Stimulated activated CD8-positive, alpha-beta memory T cell treated with anti-CD3 and anti-CD28 coated beads, Interleukin-15, amount 100 ng/mL, for 48 hours (primary cell): Measurements from ENCODE around the gene SERPINB6.
"Not testable (repeated sequence)": the region's sequence is repeated elsewhere in the genome, so short reads cannot be mapped to it uniquely, and the experiment has no call there.

Source experiments
- DNase-seq, 2 donors: peaks; one replicate each; pipeline ENCODE4 v3.0.0-alpha.2; 2020; ENCODE audit warnings: low read depth in 2 of 2

Gene SERPINB6

GRCh38 chr6:2971420-2972218 lies at the start of gene SERPINB6:
Gene SERPINB6, minus strand, starts transcription at chr6:2971567. Its CDS starts 12,235 bp downstream, at chr6:2959332.
- no peak for DNase-seq

GRCh38 chr6:3019749-3020320 lies 48.5 kb upstream of the SERPINB6 start:
- DNase-seq: no peak

GRCh38 chr6:3019065-3019464 lies 47.7 kb upstream of the SERPINB6 start:
- no peak for DNase-seq

- DNase-seq: no peak
Measured at GRCh38 chr6:3017304-3017703, 45.9 kb upstream of the SERPINB6 start.

DNA sequence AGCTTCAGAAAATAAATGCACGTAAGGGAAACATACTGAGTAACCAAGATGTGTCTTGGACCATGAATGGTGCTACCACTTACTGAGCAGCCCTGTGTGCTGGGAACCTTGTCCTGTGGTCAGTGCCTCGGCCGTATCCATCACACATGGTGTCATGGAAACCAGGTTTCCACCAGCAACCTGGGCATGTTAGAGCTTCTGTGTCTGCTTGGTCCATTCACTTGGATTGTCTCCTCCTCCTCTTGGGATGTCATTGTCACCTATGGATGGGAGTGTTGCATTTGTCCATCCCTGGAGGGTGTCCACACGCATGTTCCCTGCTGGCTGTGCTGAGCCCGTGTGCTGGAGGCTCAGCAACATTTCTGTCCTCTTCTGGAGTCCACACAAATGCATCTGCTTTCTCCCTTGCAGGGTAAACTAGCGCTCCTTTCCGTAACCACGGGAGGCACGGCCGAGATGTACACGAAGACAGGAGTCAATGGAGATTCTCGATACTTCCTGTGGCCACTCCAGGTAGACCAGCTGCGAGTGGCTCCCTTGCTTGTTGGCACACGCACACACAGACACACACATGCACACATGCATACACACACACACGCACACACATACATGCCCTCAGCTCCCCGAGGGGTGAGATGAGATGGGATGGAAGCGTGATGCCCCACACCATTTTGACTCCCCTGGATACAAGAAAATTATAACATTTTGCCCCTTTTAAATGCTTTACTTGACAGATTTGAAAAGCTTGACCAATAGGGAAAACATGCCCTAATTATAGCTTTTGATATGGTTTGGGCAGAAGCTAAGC lies 45.3 kb upstream of the SERPINB6 start:
- no peak for DNase-seq

DNA sequence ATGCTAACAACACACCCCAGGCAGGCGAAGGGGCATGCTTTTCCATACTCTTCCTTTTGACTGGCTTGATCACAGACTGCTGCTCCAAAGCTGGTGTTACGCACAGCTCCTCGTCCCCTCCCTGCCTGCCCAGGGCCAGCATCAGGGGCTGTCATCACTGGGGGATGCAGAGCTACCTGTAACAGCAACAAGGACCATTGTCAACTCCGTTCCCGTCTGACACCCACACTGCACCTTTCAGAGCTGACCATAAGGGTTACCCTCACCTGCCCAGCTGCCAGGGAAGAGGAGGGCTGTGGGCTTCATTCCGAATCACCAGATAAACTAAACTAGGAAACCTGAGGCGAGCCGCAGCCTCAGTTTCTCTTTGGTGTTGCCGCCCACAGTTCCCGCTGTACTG lies 43.8 kb upstream of the SERPINB6 start:
- DNase-seq: no peak

DNA sequence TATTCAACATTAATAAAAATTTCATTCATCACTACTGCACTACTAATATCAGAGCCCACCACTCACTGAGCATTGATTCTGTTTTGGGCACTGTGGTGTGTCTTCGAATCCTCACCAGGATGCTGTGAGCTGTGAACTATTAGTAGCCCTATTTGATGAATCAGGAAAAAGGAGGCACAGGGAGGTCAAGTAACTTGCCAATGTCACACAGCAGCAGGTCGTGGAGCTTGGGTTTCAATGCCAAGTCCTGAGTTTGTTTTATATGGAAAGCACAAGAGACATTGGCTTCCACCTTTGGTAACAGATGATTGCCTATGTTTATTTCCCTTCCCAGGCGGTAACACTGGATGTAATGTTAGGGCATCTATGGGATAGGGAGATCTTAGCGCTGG lies 43.3 kb upstream of the SERPINB6 start:
- DNase-seq: no peak

GRCh38 chr6:3013901-3014674 lies 42.7 kb upstream of the SERPINB6 start:
- no peak for DNase-seq

DNA sequence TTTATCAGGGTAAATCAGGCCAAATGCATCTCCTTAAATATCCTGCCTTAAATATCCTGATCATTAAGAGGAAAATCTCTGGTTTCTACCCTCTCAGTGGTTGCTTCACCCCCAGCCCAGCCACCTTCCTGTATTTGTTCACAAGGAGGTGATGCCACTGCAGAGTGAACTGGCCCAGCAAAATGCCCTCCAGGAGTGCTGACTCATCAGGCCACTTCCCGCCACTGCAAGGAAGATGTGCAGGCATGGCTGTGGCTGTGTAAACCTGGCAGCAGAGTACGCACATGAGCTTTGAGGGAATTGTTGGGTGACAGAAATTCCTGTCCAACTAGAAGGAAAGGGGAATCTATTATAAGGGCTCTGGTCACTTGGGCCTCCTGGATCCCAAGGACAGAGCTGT lies 42.1 kb upstream of the SERPINB6 start:
- no peak for DNase-seq

DNA sequence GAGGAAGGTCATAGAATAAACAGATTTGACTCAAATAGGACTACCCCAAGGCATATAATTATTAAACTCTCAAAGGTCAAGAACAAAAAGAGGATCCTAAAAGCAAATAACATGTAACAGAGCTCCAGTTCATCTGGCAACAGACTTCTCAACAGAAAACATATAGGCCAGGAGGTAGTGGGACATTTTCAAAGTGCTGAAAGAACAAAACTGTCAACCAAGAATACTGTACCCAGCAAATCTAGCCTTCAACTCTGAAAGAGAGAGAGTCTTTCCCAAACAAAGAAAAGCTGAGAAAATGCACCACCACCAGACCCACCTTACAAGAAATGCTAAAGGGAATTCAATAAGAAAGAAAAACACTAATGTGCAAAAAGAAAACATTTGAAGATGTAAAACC lies 40.2 kb upstream of the SERPINB6 start:
- no peak for DNase-seq

GRCh38 chr6:3011158-3011557 lies 39.8 kb upstream of the SERPINB6 start:
- DNase-seq: no peak

DNA sequence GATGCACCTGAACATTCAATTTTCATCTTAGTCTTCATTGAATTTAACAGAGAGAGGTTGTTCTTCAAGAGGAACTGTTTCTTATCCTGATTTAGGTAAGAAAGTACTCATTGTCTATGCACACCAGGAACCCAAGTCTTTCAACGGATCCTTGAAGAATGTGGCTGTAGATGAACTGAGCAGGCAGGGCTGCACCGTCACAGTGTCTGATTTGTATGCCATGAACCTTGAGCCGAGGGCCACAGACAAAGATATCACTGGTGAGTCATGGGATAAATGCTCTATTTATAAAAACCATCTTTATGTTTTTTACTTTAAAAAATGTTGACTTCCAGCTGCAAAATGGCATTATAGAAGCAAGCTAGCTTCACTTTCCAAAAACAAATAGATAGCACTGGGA lies 38.6 kb upstream of the SERPINB6 start:
- no peak for DNase-seq

DNA sequence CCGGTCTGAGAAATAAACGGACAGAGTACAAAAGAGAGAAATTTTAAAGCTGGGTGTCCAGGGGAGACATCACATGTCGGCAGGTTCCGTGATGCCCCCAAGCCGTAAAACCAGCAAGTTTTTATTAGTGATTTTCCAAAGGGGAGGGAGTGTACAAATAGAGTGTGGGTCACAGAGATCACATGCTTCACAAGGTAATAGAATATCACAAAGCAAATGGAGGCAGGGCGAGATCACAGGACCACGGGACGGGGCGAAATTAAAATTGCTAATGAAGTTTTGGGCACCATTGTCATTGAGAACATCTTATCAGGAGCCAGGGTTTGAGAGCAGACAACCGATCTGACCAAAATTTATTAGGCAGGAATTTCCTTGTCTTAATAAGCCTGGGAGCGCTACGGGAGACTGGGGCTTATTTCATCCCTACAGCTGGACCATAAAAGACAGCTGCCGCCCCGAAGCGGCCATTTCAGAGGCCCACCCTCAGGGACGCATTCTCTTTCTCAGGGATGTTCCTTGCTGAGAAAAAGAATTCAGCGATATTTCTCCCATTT lies 37.4 kb upstream of the SERPINB6 start:
- DNase-seq: not testable (repeated sequence)

GRCh38 chr6:3007571-3007970 lies 36.2 kb upstream of the SERPINB6 start:
- DNase-seq: no peak

- DNase-seq: no peak
Measured at GRCh38 chr6:3006476-3006875, 35.1 kb upstream of the SERPINB6 start.

DNA sequence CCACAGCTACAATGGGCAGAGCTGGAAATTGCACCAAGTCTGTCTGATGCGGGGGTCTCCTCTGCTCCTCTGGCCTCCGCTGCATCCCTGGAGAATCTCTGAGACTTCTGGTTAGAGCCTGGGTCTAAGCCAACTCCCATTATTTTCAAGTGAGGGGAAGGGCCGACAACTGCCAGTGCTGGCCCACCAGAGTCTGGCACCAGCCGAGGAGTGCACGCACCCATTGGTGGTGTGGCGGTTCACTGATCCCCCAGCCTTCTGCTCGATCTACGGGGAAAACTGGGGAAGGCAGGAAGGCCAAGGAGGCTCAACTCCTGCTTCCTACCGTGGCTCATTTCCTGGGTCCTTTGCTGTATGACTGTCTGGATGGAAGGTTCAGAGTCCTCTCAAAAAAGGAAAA lies 34.5 kb upstream of the SERPINB6 start:
- DNase-seq: no peak

DNA sequence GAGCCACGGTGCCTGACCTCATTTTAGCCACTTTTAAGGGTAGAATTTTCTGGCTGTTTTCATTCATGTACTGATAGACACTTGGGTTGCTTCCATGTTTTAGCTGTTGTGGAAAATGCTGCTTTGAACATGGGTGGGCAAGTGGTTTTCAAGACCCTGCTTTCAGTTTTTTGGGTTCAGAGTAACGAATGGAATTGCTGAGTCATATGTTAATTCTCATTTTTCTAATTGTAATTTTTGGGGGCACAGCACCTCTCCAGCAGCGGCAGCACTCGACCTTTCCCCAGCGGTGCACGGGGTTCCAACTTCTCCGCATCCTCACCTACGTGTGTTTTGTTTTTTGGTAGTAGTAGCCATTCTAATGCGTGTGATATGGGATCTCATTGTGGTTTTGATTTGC lies 33.7 kb upstream of the SERPINB6 start:
- DNase-seq: no peak

GRCh38 chr6:3003226-3003625 lies 31.9 kb upstream of the SERPINB6 start:
- DNase-seq: not testable (repeated sequence)

- DNase-seq: no peak
Measured at GRCh38 chr6:3001773-3002293, 30.5 kb upstream of the SERPINB6 start.

DNA sequence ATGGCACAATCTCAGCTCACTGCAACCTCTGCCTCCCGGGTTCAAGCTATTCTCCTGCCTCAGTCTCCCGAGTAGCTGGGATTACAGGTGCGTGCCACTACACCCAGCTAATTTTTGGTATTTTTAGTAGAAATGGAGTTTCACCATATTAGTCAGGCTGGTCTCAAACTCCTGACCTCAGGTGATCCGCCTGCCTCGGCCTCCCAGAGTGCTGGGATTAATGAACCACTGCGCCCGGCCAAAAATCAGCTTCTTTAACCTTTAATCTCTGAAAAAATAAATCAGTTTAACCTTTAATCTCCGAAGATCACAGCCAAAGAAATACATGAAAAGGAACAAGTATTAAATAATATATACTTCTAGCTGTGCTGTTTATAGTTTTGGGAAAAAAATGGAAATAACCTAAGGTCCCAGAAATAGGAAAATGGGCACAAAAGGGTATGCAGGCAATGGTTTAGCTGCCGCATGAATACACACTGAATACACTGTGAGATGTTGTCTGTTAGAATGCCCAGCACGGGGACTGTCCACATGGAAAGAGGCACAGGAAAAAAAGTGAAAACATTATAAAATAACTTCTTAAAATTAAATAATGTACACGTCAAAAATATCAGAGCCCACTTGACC lies 29.9 kb upstream of the SERPINB6 start:
- no peak for DNase-seq
